Measurements from ENCODE around the gene RBM47.
"Not testable (repeated sequence)": the region's sequence is repeated elsewhere in the genome, so short reads cannot be mapped to it uniquely, and the experiment has no call there.

Gene RBM47

GRCh38 chr4:40406340-40406739 is 223.3 kb downstream of the RBM47 start:
- DNase-seq (ENCODE audit: low spot score), result no peak

- no peak for DNase-seq (ENCODE audit: low spot score)
These were observed 224.5 kb downstream of the RBM47 start for GRCh38 chr4:40405193-40405592.

- no peak for DNase-seq (ENCODE audit: low spot score)
These were observed 226.6 kb downstream of the RBM47 start for GRCh38 chr4:40403081-40403480.

GRCh38 chr4:40402556-40402955 is 227.1 kb downstream of the RBM47 start:
- DNase-seq (ENCODE audit: low spot score), result no peak

- DNase-seq (ENCODE audit: low spot score), result no peak
These were observed 228.0 kb downstream of the RBM47 start for GRCh38 chr4:40401631-40402030.

GRCh38 chr4:40401096-40401495 is 228.6 kb downstream of the RBM47 start:
- no peak for DNase-seq (ENCODE audit: low spot score)

GRCh38 chr4:40399578-40399977 is 230.1 kb downstream of the RBM47 start:
- no peak for DNase-seq (ENCODE audit: low spot score)

- DNase-seq (ENCODE audit: low spot score), result no peak
These were observed 233.5 kb downstream of the RBM47 start for GRCh38 chr4:40395908-40396793.

GRCh38 chr4:40395166-40395900 is 234.3 kb downstream of the RBM47 start:
- no peak for DNase-seq (ENCODE audit: low spot score)

- DNase-seq (ENCODE audit: low spot score), result no peak
These were observed 235.4 kb downstream of the RBM47 start for GRCh38 chr4:40394236-40394635.

GRCh38 chr4:40392241-40392640 is 237.4 kb downstream of the RBM47 start:
- DNase-seq (ENCODE audit: low spot score), result not testable (repeated sequence)

GRCh38 chr4:40389986-40390385 is 239.7 kb downstream of the RBM47 start:
- DNase-seq (ENCODE audit: low spot score), result no peak

GRCh38 chr4:40388239-40388638 is 241.4 kb downstream of the RBM47 start:
- DNase-seq (ENCODE audit: low spot score), result no peak

GRCh38 chr4:40380647-40381046 is 249.0 kb downstream of the RBM47 start:
- no peak for DNase-seq (ENCODE audit: low spot score)

GRCh38 chr4:40379248-40379647 is 250.4 kb downstream of the RBM47 start:
- DNase-seq (ENCODE audit: low spot score), result no peak

- DNase-seq (ENCODE audit: low spot score), result no peak
These were observed 251.0 kb downstream of the RBM47 start for GRCh38 chr4:40378619-40379018.

- DNase-seq (ENCODE audit: low spot score), result no peak
These were observed 251.9 kb downstream of the RBM47 start for GRCh38 chr4:40377512-40378365.

- DNase-seq (ENCODE audit: low spot score), result no peak
These were observed 254.0 kb downstream of the RBM47 start for GRCh38 chr4:40375620-40376019.

GRCh38 chr4:40375095-40375494 is 254.6 kb downstream of the RBM47 start:
- DNase-seq (ENCODE audit: low spot score), result no peak

GRCh38 chr4:40373636-40374035 is 256.0 kb downstream of the RBM47 start:
- no peak for DNase-seq (ENCODE audit: low spot score)
